ENCODE results near the gene SPG21. TPM values are rescaled to one million over a fixed set of nuclear protein-coding genes. Genes with fewer than 3 reads are reported as not detected.

Gene SPG21
- polyA plus RNA-seq, 1 donor (not counting 4 experiments of a cell fraction or from before 2014, with no cell fraction given): 62.9 TPM

DNA sequence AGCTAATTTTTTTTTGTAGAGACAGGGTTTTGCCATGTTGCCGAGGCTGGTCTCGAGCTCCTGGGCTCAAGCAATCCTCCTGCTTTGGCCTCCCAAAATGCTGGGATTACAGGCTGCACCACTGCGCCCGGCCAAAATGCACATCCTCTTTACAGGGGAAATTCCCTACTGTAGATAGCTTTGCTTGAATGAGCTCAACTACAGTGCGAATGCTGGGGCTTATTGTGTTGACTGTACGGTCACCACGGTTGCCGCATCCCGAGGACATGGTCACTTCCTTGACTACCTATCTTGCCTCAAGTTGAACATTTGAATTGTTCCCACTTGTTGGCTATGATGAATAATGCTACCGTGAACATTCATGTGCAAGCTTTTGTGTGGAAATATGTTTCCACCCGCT is 45.0 kb upstream of the SPG21 start:
- Histone ChIP-seq H3K79me2 (ENCODE audit: control insufficient read depth, insufficient read depth, low read length) (no peaks in the 10 kb centered on the region), H2AFZ (ENCODE audit: control insufficient read depth, low read length) (no peak overlapping the region), H3K36me3 (ENCODE audit: control insufficient read depth in 2 of 2, extremely low read depth in 1 of 2, insufficient read depth in 2 of 2, low read length in 2 of 2) (no peaks in the 10 kb centered on the region), H3K9ac (ENCODE audit: control insufficient read depth, extremely low read depth, insufficient read depth, low read length) (no peak overlapping the region), H3K4me3 (ENCODE audit: control insufficient read depth in 2 of 3, extremely low read depth in 1 of 3, insufficient read depth in 2 of 3, low read depth in 1 of 3, low read length in 3 of 3) (no peak overlapping the region), H3K27me3 (ENCODE audit: control insufficient read depth, extremely low read depth, insufficient read depth, low read length) (no peaks in the 10 kb centered on the region), H3K9me1 (ENCODE audit: control insufficient read depth, extremely low read depth, insufficient read depth, low read length) (no peaks in the 10 kb centered on the region), H3K9me3 (ENCODE audit: control insufficient read depth, low read depth, low read length) (no peaks in the 10 kb centered on the region), H3K27ac (ENCODE audit: control insufficient read depth, insufficient read depth, low read length) (no peak overlapping the region), H3K4me2 (ENCODE audit: control insufficient read depth, extremely low read depth, insufficient read depth, low read depth, low read length) (no peak overlapping the region), H4K20me1 (ENCODE audit: control insufficient read depth, extremely low read depth, insufficient read depth, low read length) (no peaks in the 10 kb centered on the region), H3K4me1 (ENCODE audit: control insufficient read depth, extremely low read depth, insufficient read depth, low read length) (no peaks in the 10 kb centered on the region)
- TF ChIP-seq EZH2 (IDR thresholded peaks at IDR 0.05; ENCODE audit: low read length): no peak
- TF ChIP-seq, protein P1, sequence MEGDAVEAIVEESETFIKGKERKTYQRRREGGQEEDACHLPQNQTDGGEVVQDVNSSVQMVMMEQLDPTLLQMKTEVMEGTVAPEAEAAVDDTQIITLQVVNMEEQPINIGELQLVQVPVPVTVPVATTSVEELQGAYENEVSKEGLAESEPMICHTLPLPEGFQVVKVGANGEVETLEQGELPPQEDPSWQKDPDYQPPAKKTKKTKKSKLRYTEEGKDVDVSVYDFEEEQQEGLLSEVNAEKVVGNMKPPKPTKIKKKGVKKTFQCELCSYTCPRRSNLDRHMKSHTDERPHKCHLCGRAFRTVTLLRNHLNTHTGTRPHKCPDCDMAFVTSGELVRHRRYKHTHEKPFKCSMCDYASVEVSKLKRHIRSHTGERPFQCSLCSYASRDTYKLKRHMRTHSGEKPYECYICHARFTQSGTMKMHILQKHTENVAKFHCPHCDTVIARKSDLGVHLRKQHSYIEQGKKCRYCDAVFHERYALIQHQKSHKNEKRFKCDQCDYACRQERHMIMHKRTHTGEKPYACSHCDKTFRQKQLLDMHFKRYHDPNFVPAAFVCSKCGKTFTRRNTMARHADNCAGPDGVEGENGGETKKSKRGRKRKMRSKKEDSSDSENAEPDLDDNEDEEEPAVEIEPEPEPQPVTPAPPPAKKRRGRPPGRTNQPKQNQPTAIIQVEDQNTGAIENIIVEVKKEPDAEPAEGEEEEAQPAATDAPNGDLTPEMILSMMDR (optimal IDR thresholded peaks at IDR 0.05 in 1 of 3, IDR thresholded peaks at IDR 0.05 in 1 of 3, conservative IDR thresholded peaks at IDR 0.05 in 1 of 3; ENCODE audit: extremely low read depth in 1 of 3, insufficient read depth in 2 of 3, low read length in 3 of 3): no peak
- no peak for DNase-seq (ENCODE audit: low read depth, low spot score)
- dilution Hi-C loops (cut with MboI; ENCODE audit: extremely low pct_ligation_motif_present, low sequenced_read_pairs): no loop called here
- FAIRE-seq: no peak

GRCh38 chr15:65033659-65034269 is 44.0 kb upstream of the SPG21 start:
- DNase-seq (ENCODE audit: low read depth, low spot score): no peak
- Histone ChIP-seq H2AFZ (ENCODE audit: control insufficient read depth, low read length) (no peak overlapping the region), H3K27me3 (ENCODE audit: control insufficient read depth, extremely low read depth, insufficient read depth, low read length) (no peaks in the 10 kb centered on the region), H3K9me3 (ENCODE audit: control insufficient read depth, low read depth, low read length) (no peaks in the 10 kb centered on the region), H3K4me1 (ENCODE audit: control insufficient read depth, extremely low read depth, insufficient read depth, low read length) (no peaks in the 10 kb centered on the region), H3K36me3 (ENCODE audit: control insufficient read depth in 2 of 2, extremely low read depth in 1 of 2, insufficient read depth in 2 of 2, low read length in 2 of 2) (no peaks in the 10 kb centered on the region), H3K4me3 (ENCODE audit: control insufficient read depth in 2 of 3, extremely low read depth in 1 of 3, insufficient read depth in 2 of 3, low read depth in 1 of 3, low read length in 3 of 3) (no peak overlapping the region), H3K9me1 (ENCODE audit: control insufficient read depth, extremely low read depth, insufficient read depth, low read length) (no peaks in the 10 kb centered on the region), H3K4me2 (ENCODE audit: control insufficient read depth, extremely low read depth, insufficient read depth, low read depth, low read length) (peak overlapping the region; percentile 12), H3K27ac (ENCODE audit: control insufficient read depth, insufficient read depth, low read length) (no peak overlapping the region), H3K79me2 (ENCODE audit: control insufficient read depth, insufficient read depth, low read length) (peaks cover 4% of the 10 kb centered on the region), H3K9ac (ENCODE audit: control insufficient read depth, extremely low read depth, insufficient read depth, low read length) (no peak overlapping the region), H4K20me1 (ENCODE audit: control insufficient read depth, extremely low read depth, insufficient read depth, low read length) (no peaks in the 10 kb centered on the region)
- TF ChIP-seq, protein P1 (optimal IDR thresholded peaks at IDR 0.05 in 1 of 3, IDR thresholded peaks at IDR 0.05 in 1 of 3, conservative IDR thresholded peaks at IDR 0.05 in 1 of 3; ENCODE audit: extremely low read depth in 1 of 3, insufficient read depth in 2 of 3, low read length in 3 of 3): peak; percentile 64 to 77 (median 76)
- TF ChIP-seq EZH2 (IDR thresholded peaks at IDR 0.05; ENCODE audit: low read length): no peak
- dilution Hi-C loops (cut with MboI; ENCODE audit: extremely low pct_ligation_motif_present, low sequenced_read_pairs): no loop called here
- FAIRE-seq: no peak
